Endothelial cell of umbilical vein (primary cell): Measurements from ENCODE around the gene WDR11. TPM values are rescaled to one million over a fixed set of nuclear protein-coding genes. Genes with fewer than 3 reads are reported as not detected.

ENCODE experiments used
- BruUV-seq: library from RNA; stranded (reverse); fragments of 400-500 nt; replicated peaks from 2 replicates; lab custom pipeline; 2021; lab: Mats Ljungman, UMichigan
- CTCF ChIA-PET: fragments of 300-600, 350-600 bp; sonication (Branson Sonifier 250); formaldehyde crosslinking; loops from one replicate; lab custom pipeline; 2021; ENCODE audit warnings: antibody characterized with exemption, inconsistent platforms; lab: Charles Lee
- POLR2A ChIA-PET: fragments of 300-600, 350-600 bp; sonication (Branson Sonifier 250); formaldehyde crosslinking; loops from one replicate; lab custom pipeline; 2021; ENCODE audit warnings: antibody characterized with exemption, inconsistent platforms; lab: Charles Lee
- DNase-seq: peaks from one replicate; pipeline ENCODE4 v3.0.0-alpha.2; 2011; ENCODE audit warnings: low read depth, low spot score
- FAIRE-seq: peaks from 2 replicates; lab custom pipeline; 2011; peaks lifted over from hg19 to GRCh38; lab: Jason Lieb, UNC
- H2AFZ ChIP-seq: 2 replicates; pipeline ENCODE4 v1.6.0; 2012; ENCODE audit warnings: low read depth, low read length, control low read depth, inconsistent platforms
- H3K27ac ChIP-seq: 2 replicates; pipeline ENCODE4 v1.5.1; 2011; ENCODE audit warnings: low read depth, mild to moderate bottlenecking, control low read depth, low read length, moderate library complexity; ENCODE audit not compliant: insufficient read depth
- H3K27me3 ChIP-seq, 2 experiments: 2 replicates each; pipeline versions ENCODE4 v1.6.0 to v1.6.1; 2011; ENCODE audit warnings: low read length in 2 of 2, mixed read lengths in 1 of 2; ENCODE audit not compliant: control insufficient read depth in 2 of 2, insufficient read depth in 2 of 2
- H3K36me3 ChIP-seq, 2 experiments: 2 replicates in 1 of 2; 3 replicates in 1 of 2; pipeline ENCODE4 v1.5.1; 2011; ENCODE audit warnings: low read length in 2 of 2, mild to moderate bottlenecking in 1 of 2, moderate library complexity in 1 of 2; ENCODE audit not compliant: control insufficient read depth in 2 of 2, insufficient read depth in 2 of 2; ENCODE audit errors: extremely low read depth in 1 of 2
- H3K4me1 ChIP-seq: 3 replicates; pipeline ENCODE4 v1.5.1; 2011; ENCODE audit warnings: mild to moderate bottlenecking, low read length; ENCODE audit not compliant: control insufficient read depth, insufficient read depth; ENCODE audit errors: extremely low read depth
- H3K4me2 ChIP-seq: 2 replicates; pipeline ENCODE4 v1.6.1; 2011; ENCODE audit warnings: low read length, control low read depth, mixed read lengths; ENCODE audit not compliant: insufficient read depth
- H3K4me3 ChIP-seq, 3 experiments: fragments of 200-600 bp in 1 of 3; sonication (generic), shearing (Covaris generic) in 1 of 3; replicated peaks in 1 of 3; 2 replicates each; pipeline ENCODE4 v1.5.1; 2011 to 2016; ENCODE audit warnings: control low read depth in 3 of 3, low read length in 3 of 3, mild to moderate bottlenecking in 2 of 3, inconsistent platforms in 1 of 3, low read depth in 1 of 3, moderate library complexity in 1 of 3; ENCODE audit not compliant: insufficient read depth in 1 of 3
- H3K79me2 ChIP-seq: 2 replicates; pipeline ENCODE4 v1.6.0; 2012; ENCODE audit warnings: low read length, inconsistent platforms; ENCODE audit not compliant: control insufficient read depth, insufficient read depth
- H3K9ac ChIP-seq: replicated peaks from 2 replicates; pipeline ENCODE3; 2011; ENCODE audit warnings: low read length, control low read depth; ENCODE audit not compliant: insufficient read depth; ENCODE audit errors: extremely low read depth
- H3K9me1 ChIP-seq: replicated peaks from 3 replicates; pipeline ENCODE4 v1.6.0; 2011; ENCODE audit warnings: mild to moderate bottlenecking, low read length; ENCODE audit not compliant: control insufficient read depth, insufficient read depth; ENCODE audit errors: extremely low read depth
- H3K9me3 ChIP-seq: replicated peaks from 2 replicates; pipeline ENCODE4 v1.5.1; 2012; ENCODE audit warnings: low read length, inconsistent platforms; ENCODE audit not compliant: control insufficient read depth, insufficient read depth
- H4K20me1 ChIP-seq: replicated peaks from 2 replicates; pipeline ENCODE3; 2011; ENCODE audit warnings: mild to moderate bottlenecking, low read length; ENCODE audit not compliant: control insufficient read depth, insufficient read depth; ENCODE audit errors: extremely low read depth
- EZH2 ChIP-seq: IDR thresholded peaks from 2 replicates; pipeline ENCODE4 v1.6.1; 2012; ENCODE audit warnings: borderline replicate concordance, low read depth, mild to moderate bottlenecking, moderate library complexity, low read length, inconsistent platforms; ENCODE audit not compliant: severe bottlenecking
- FOS ChIP-seq: IDR thresholded peaks from 2 replicates; pipeline ENCODE4 v1.6.1; 2011; ENCODE audit warnings: mild to moderate bottlenecking, low read length, moderate library complexity, borderline replicate concordance; ENCODE audit not compliant: insufficient read depth
- GATA2 ChIP-seq: IDR thresholded peaks from 2 replicates; pipeline ENCODE4 v1.7.0; 2011; ENCODE audit warnings: low read depth, mild to moderate bottlenecking, moderate library complexity, mixed read lengths, low read length; ENCODE audit not compliant: insufficient read length, insufficient read depth
- JUN ChIP-seq: IDR thresholded peaks from 2 replicates; pipeline ENCODE4 v1.6.1; 2011; ENCODE audit warnings: borderline replicate concordance, low read depth; ENCODE audit not compliant: insufficient read length, insufficient read depth
- MYC ChIP-seq: IDR thresholded peaks from one replicate; pipeline ENCODE4 v1.6.1; 2011; ENCODE audit warnings: mild to moderate bottlenecking, low read depth, low read length
- POLR2A ChIP-seq: IDR thresholded peaks from 2 replicates; pipeline ENCODE4 v1.6.1; 2012; ENCODE audit warnings: low read depth, mild to moderate bottlenecking, control low read depth, low read length
- POLR2AphosphoS5 ChIP-seq: IDR thresholded peaks from 2 replicates; pipeline ENCODE4 v1.6.1; 2012; ENCODE audit warnings: low read depth, mild to moderate bottlenecking, control low read depth, low read length, moderate library complexity; ENCODE audit not compliant: insufficient read depth
- dilution Hi-C: fragments of 300-500 bp; cut with MboI; formaldehyde crosslinking; loops from one replicate; pipeline ENCODE4 v1.15.0; 2019; ENCODE audit warnings: low sequenced_read_pairs; ENCODE audit not compliant: extremely low pct_ligation_motif_present
- intact Hi-C: fragments of 100-400 bp; cut with micrococcal nuclease; formaldehyde crosslinking; loops from one replicate; pipeline ENCODE4 v1.10.0; 2022
- polyA plus RNA-seq, 4 experiments: library from polyadenylated mRNA; depleted of rRNA in 3 of 4; stranded (reverse) in 3 of 4; unstranded in 1 of 4; fragments of >200 nt; gene quantifications; 2 replicates each; pipeline versions ENCODE4 v1.2.1 to v1.2.3, GENCODE V29; 2011 to 2012; ENCODE audit warnings: missing spikeins in 1 of 4
- total RNA-seq: library from RNA; stranded (reverse); gene quantifications from 2 replicates; pipeline ENCODE4 v1.2.3, GENCODE V29; 2021
- TF ChIP-seq, protein P1 (sequence below), 2 donors: IDR thresholded peaks; 1 replicate in 1 of 2; 2 replicates in 1 of 2; pipeline ENCODE4 v1.5.1; 2011; ENCODE audit warnings: low read length in 2 of 2, mild to moderate bottlenecking in 2 of 2, moderate library complexity in 2 of 2, control low read depth in 1 of 2, inconsistent platforms in 1 of 2, low read depth in 1 of 2; ENCODE audit not compliant: insufficient read depth in 1 of 2; ENCODE audit errors: extremely low read depth in 1 of 2
- TF ChIP-seq, protein P2 (sequence below): IDR thresholded peaks from 2 replicates; pipeline ENCODE4 v1.6.1; 2011; ENCODE audit not compliant: insufficient read depth, insufficient read length

The WDR11 gene
- total and polyA plus RNA-seq, 2 donors (not counting 3 experiments of a cell fraction or from before 2014, with no cell fraction given), result 63.6 to 73.9 TPM

DNA sequence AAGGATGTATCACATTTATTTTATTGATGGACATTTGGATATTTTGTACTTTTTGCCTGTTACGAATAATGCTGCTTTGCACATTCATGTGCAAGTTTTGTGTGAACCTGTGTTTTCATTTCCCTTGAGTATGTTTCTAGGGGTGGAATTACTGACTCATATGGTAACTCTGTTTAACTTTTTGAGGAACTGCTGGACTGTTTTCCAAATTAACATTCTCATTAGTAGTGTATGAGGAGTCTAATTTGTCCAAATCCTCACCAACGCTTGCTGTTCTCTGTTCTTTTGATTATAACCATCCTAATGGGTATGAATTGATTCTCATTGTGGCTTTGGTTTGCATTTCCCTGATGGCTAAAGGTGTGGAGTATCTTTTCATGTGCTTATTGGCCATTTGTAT is 3.2 kb downstream of the WDR11 start:
- H3K9me1 ChIP-seq, result no peaks in the 10 kb centered on the region
- dilution Hi-C loops (no loop called here), intact Hi-C loops (loop anchor here (5.0 to 10.0 kb wide), 2 partner anchors 632 to 920 kb away; no protein-coding TSS in a partner anchor)
- TF ChIP-seq GATA2 (no peak), POLR2AphosphoS5 (no peak), EZH2 (no peak), JUN (no peak), POLR2A (no peak), FOS (no peak), MYC (no peak)
- TF ChIP-seq, protein P1, sequence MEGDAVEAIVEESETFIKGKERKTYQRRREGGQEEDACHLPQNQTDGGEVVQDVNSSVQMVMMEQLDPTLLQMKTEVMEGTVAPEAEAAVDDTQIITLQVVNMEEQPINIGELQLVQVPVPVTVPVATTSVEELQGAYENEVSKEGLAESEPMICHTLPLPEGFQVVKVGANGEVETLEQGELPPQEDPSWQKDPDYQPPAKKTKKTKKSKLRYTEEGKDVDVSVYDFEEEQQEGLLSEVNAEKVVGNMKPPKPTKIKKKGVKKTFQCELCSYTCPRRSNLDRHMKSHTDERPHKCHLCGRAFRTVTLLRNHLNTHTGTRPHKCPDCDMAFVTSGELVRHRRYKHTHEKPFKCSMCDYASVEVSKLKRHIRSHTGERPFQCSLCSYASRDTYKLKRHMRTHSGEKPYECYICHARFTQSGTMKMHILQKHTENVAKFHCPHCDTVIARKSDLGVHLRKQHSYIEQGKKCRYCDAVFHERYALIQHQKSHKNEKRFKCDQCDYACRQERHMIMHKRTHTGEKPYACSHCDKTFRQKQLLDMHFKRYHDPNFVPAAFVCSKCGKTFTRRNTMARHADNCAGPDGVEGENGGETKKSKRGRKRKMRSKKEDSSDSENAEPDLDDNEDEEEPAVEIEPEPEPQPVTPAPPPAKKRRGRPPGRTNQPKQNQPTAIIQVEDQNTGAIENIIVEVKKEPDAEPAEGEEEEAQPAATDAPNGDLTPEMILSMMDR (IDR thresholded peaks at IDR 0.05; ENCODE audit: extremely low read depth in 1 of 2, insufficient read depth in 1 of 2, low read depth in 1 of 2, low read length in 2 of 2), result no peak
- TF ChIP-seq, protein P2, sequence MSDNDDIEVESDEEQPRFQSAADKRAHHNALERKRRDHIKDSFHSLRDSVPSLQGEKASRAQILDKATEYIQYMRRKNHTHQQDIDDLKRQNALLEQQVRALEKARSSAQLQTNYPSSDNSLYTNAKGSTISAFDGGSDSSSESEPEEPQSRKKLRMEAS, result no peak
- no peak overlapping the region for H3K27ac ChIP-seq
- FAIRE-seq (no peak), DNase-seq (no peak)
- BruUV-seq, result no TSS peak
- H2AFZ ChIP-seq, result no peak overlapping the region
- peaks cover 46% of the 10 kb centered on the region for H3K79me2 ChIP-seq
- H3K9me3 ChIP-seq, result no peaks in the 10 kb centered on the region
- no peak overlapping the region for H3K9ac ChIP-seq
- ChIA-PET POLR2A (no interaction called here), CTCF (no interaction called here)
- H3K4me1 ChIP-seq, result peaks cover 11% of the 10 kb centered on the region
- H3K36me3 ChIP-seq, result peaks cover 1 to 3% of the 10 kb centered on the region in 2 experiments
- no peak overlapping the region for H3K4me3 ChIP-seq
- H4K20me1 ChIP-seq, result peaks cover 5% of the 10 kb centered on the region
- H3K4me2 ChIP-seq, result no peak overlapping the region
- no peaks in the 10 kb centered on the region for H3K27me3 ChIP-seq
